ENCODE measurements around the gene ANKLE2.

Gene ANKLE2

DNA sequence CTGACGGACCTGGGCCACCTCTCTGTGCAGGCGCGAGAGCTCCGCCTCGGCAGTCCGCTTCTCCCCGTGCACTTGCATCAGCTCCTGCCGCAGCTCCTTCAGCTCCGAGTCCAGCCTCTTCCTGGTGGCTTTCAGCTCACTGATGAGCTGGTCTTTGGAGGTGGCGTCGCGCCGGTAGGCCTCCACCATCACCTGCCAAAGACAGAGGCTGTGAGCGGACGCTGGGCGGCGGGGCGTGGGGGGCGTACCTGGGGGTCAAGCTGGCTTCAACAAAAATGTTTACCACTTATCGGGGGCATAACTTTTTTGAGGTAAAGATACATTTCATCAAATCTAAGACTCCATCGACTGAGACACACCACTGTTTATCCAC is 27.5 kb upstream of the ANKLE2 start:
- Histone ChIP-seq H3K18ac (ENCODE audit: low read depth in 1 of 2, low read length in 2 of 2) (no peak overlapping the region), H3K4ac (ENCODE audit: low read depth in 1 of 2, low read length in 2 of 2) (no peak overlapping the region)
- 96% methylated on average over 21 of the region's 21 CpGs for WGBS

DNA sequence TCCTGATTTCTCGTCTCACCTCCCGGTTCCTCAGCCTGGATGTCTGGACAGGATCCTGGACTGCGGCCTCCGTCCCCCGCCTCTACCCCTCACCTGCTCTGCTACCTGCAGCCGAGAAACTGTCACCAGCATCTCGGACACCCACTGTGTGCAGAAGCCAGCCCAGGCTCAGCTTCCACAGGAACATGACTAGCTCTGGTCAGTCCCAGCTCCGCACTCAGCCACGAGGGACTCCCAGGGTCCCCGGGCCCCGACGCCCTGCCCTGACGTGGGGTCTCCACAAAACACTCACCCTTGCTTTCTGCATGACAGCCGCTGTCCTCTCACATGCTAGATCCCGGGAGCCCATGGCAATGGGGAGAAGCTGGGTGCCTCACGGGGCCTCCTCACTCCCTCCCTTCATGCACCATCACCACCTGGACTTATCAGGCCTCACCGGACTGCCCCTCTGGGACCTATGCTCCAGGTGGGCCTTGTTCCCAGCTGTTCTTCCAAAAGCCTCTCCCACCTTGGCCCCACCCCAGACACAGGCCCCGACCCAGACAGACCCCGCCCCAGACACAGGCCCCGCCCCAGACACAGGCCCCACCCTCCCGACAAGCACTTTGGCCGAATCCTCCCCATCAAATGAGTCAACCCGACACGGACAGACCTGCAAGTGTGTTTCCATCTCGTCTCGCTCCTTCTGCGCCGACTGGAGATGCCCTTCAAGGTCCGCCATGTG is 26.9 kb upstream of the ANKLE2 start:
- no peak overlapping the region for H3K23ac ChIP-seq (ENCODE audit: low read length in 2 of 2)
- peaks cover 69 to 84% of the 10 kb centered on the region in 2 experiments for H3K36me3 ChIP-seq (ENCODE audit: control insufficient read depth in 1 of 2, insufficient read depth in 2 of 2, low read depth in 1 of 2, low read length in 2 of 2)
- no peak overlapping the region for H4K8ac ChIP-seq (ENCODE audit: low read length)
- H2BK120ac ChIP-seq (ENCODE audit: low read depth, low read length) = no peak overlapping the region
- no peaks in the 10 kb centered on the region for H3K4me1 ChIP-seq (ENCODE audit: control insufficient read depth, insufficient read depth, low read depth, low read length)
- no peaks in the 10 kb centered on the region for H3K27me3 ChIP-seq (ENCODE audit: control insufficient read depth in 1 of 2, insufficient read depth in 1 of 2, low read length in 2 of 2)
- DNase-seq = no peak
- no peak overlapping the region for H2BK15ac ChIP-seq (ENCODE audit: low read depth, poor library complexity, severe bottlenecking)
- H2AK5ac ChIP-seq (ENCODE audit: low read length, severe bottlenecking) = no peak overlapping the region
- no peak overlapping the region for H4K91ac ChIP-seq (ENCODE audit: low read length)
- H2BK5ac ChIP-seq (ENCODE audit: low read depth, low read length, poor library complexity, severe bottlenecking) = no peak overlapping the region
- no peak overlapping the region for H2BK12ac ChIP-seq (ENCODE audit: low read length in 2 of 2)
- H3K9ac ChIP-seq (ENCODE audit: low read length) = no peak overlapping the region
- H3K14ac ChIP-seq (ENCODE audit: low read length in 2 of 2) = no peak overlapping the region
- no peak overlapping the region for H3K18ac ChIP-seq (ENCODE audit: low read depth in 1 of 2, low read length in 2 of 2)
- H3K27ac ChIP-seq (ENCODE audit: low read length, poor library complexity, severe bottlenecking) = no peak overlapping the region
- WGBS = 98% methylated on average over 29 of the region's 29 CpGs
- H3K9me3 ChIP-seq (ENCODE audit: control insufficient read depth, low read length) = no peaks in the 10 kb centered on the region
- no peak overlapping the region for H2AFZ ChIP-seq (ENCODE audit: low read depth, low read length)
- no peak overlapping the region for H3K4me3 ChIP-seq (ENCODE audit: insufficient read depth in 1 of 2, low read depth in 1 of 2, low read length in 2 of 2)
- no peak overlapping the region for H3K4ac ChIP-seq (ENCODE audit: low read depth in 1 of 2, low read length in 2 of 2)
- peaks cover 38% of the 10 kb centered on the region for H3K79me1 ChIP-seq (replicated peaks; ENCODE audit: low read length, poor library complexity, severe bottlenecking)
- H3K4me2 ChIP-seq (ENCODE audit: low read length, poor library complexity, severe bottlenecking) = no peak overlapping the region

More for the DNA sequence above, 27.5 kb upstream of the ANKLE2 start:
- H3K27me3 ChIP-seq (ENCODE audit: control insufficient read depth in 1 of 2, insufficient read depth in 1 of 2, low read length in 2 of 2) = no peaks in the 10 kb centered on the region
- DNase-seq = no peak
- H3K4me2 ChIP-seq (ENCODE audit: low read length, poor library complexity, severe bottlenecking) = no peak overlapping the region
- no peak overlapping the region for H2AK5ac ChIP-seq (ENCODE audit: low read length, severe bottlenecking)
- no peak overlapping the region for H4K91ac ChIP-seq (ENCODE audit: low read length)
- no peak overlapping the region for H2AFZ ChIP-seq (ENCODE audit: low read depth, low read length)
- no peak overlapping the region for H2BK120ac ChIP-seq (ENCODE audit: low read depth, low read length)
- H3K4me1 ChIP-seq (ENCODE audit: control insufficient read depth, insufficient read depth, low read depth, low read length) = no peaks in the 10 kb centered on the region
- no peak overlapping the region for H3K9ac ChIP-seq (ENCODE audit: low read length)
- H2BK15ac ChIP-seq (ENCODE audit: low read depth, poor library complexity, severe bottlenecking) = no peak overlapping the region
- H3K23ac ChIP-seq (ENCODE audit: low read length in 2 of 2) = no peak overlapping the region
- no peak overlapping the region for H3K27ac ChIP-seq (ENCODE audit: low read length, poor library complexity, severe bottlenecking)
- peaks cover 69 to 84% of the 10 kb centered on the region in 2 experiments for H3K36me3 ChIP-seq (ENCODE audit: control insufficient read depth in 1 of 2, insufficient read depth in 2 of 2, low read depth in 1 of 2, low read length in 2 of 2)
- no peak overlapping the region for H2BK5ac ChIP-seq (ENCODE audit: low read depth, low read length, poor library complexity, severe bottlenecking)
- H3K14ac ChIP-seq (ENCODE audit: low read length in 2 of 2) = no peak overlapping the region
- no peaks in the 10 kb centered on the region for H3K9me3 ChIP-seq (ENCODE audit: control insufficient read depth, low read length)
- H4K8ac ChIP-seq (ENCODE audit: low read length) = no peak overlapping the region
- H2BK12ac ChIP-seq (ENCODE audit: low read length in 2 of 2) = no peak overlapping the region
- peaks cover 39% of the 10 kb centered on the region for H3K79me1 ChIP-seq (replicated peaks; ENCODE audit: low read length, poor library complexity, severe bottlenecking)
- H3K4me3 ChIP-seq (ENCODE audit: insufficient read depth in 1 of 2, low read depth in 1 of 2, low read length in 2 of 2) = no peak overlapping the region

DNA sequence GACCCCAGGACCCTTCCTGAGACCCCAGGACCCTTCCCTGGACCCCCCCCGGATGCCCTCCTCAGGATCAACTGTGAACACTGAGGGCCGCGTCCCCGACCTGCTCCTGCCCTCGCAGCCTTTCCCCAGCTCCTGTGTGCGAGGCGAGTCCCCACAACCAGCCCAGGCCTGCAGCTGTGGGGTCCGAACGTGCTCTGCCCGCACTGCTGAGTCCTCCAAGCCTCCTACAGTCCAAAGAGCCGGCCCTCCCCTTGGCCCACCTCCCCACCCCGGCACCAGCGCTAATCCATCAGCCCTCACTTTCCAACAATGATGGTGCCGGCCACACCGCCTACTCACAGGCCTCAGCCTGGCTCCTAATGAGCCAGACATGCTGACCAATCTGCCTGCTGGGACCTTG is 26.2 kb upstream of the ANKLE2 start:
- no peak overlapping the region for H3K4ac ChIP-seq (ENCODE audit: low read depth in 1 of 2, low read length in 2 of 2)
- no peak overlapping the region for H3K4me2 ChIP-seq (ENCODE audit: low read length, poor library complexity, severe bottlenecking)
- no peaks in the 10 kb centered on the region for H3K9me3 ChIP-seq (ENCODE audit: control insufficient read depth, low read length)
- H3K27ac ChIP-seq (ENCODE audit: low read length, poor library complexity, severe bottlenecking) = no peak overlapping the region
- no peak overlapping the region for H3K18ac ChIP-seq (ENCODE audit: low read depth in 1 of 2, low read length in 2 of 2)
- no peak overlapping the region for H2BK12ac ChIP-seq (ENCODE audit: low read length in 2 of 2)
- H3K27me3 ChIP-seq (ENCODE audit: control insufficient read depth in 1 of 2, insufficient read depth in 1 of 2, low read length in 2 of 2) = no peaks in the 10 kb centered on the region
- no peak overlapping the region for H3K9ac ChIP-seq (ENCODE audit: low read length)
- H2BK15ac ChIP-seq (ENCODE audit: low read depth, poor library complexity, severe bottlenecking) = no peak overlapping the region
- no peak overlapping the region for H2BK120ac ChIP-seq (ENCODE audit: low read depth, low read length)
- no peak overlapping the region for H2AK5ac ChIP-seq (ENCODE audit: low read length, severe bottlenecking)
- 93% methylated on average over 15 of the region's 15 CpGs for WGBS
- H3K36me3 ChIP-seq (ENCODE audit: control insufficient read depth in 1 of 2, insufficient read depth in 2 of 2, low read depth in 1 of 2, low read length in 2 of 2) = peaks cover 73 to 88% of the 10 kb centered on the region in 2 experiments
- H3K79me1 ChIP-seq (replicated peaks; ENCODE audit: low read length, poor library complexity, severe bottlenecking) = peaks cover 38% of the 10 kb centered on the region
- H2BK5ac ChIP-seq (ENCODE audit: low read depth, low read length, poor library complexity, severe bottlenecking) = no peak overlapping the region
- no peak overlapping the region for H4K8ac ChIP-seq (ENCODE audit: low read length)
- no peak for DNase-seq
- no peak overlapping the region for H3K23ac ChIP-seq (ENCODE audit: low read length in 2 of 2)
- H4K91ac ChIP-seq (ENCODE audit: low read length) = no peak overlapping the region
- H3K4me1 ChIP-seq (ENCODE audit: control insufficient read depth, insufficient read depth, low read depth, low read length) = no peaks in the 10 kb centered on the region
- H3K4me3 ChIP-seq (ENCODE audit: insufficient read depth in 1 of 2, low read depth in 1 of 2, low read length in 2 of 2) = no peak overlapping the region
- no peak overlapping the region for H2AFZ ChIP-seq (ENCODE audit: low read depth, low read length)
- no peak overlapping the region for H3K14ac ChIP-seq (ENCODE audit: low read length in 2 of 2)

- H3K4me2 ChIP-seq (ENCODE audit: low read length, poor library complexity, severe bottlenecking) = no peak overlapping the region
- H3K14ac ChIP-seq (ENCODE audit: low read length in 2 of 2) = no peak overlapping the region
- no peak overlapping the region for H3K27ac ChIP-seq (ENCODE audit: low read length, poor library complexity, severe bottlenecking)
- H4K91ac ChIP-seq (ENCODE audit: low read length) = no peak overlapping the region
- no peak overlapping the region for H2BK12ac ChIP-seq (ENCODE audit: low read length in 2 of 2)
- H3K27me3 ChIP-seq (ENCODE audit: control insufficient read depth in 1 of 2, insufficient read depth in 1 of 2, low read length in 2 of 2) = no peaks in the 10 kb centered on the region
- no peak overlapping the region for H4K8ac ChIP-seq (ENCODE audit: low read length)
- H3K9me3 ChIP-seq (ENCODE audit: control insufficient read depth, low read length) = no peaks in the 10 kb centered on the region
- H2BK15ac ChIP-seq (ENCODE audit: low read depth, poor library complexity, severe bottlenecking) = no peak overlapping the region
- H3K4me1 ChIP-seq (ENCODE audit: control insufficient read depth, insufficient read depth, low read depth, low read length) = no peaks in the 10 kb centered on the region
- H3K4me3 ChIP-seq (ENCODE audit: insufficient read depth in 1 of 2, low read depth in 1 of 2, low read length in 2 of 2) = no peak overlapping the region
- no peak overlapping the region for H2AFZ ChIP-seq (ENCODE audit: low read depth, low read length)
- DNase-seq = no peak
- H3K4ac ChIP-seq (ENCODE audit: low read depth in 1 of 2, low read length in 2 of 2) = no peak overlapping the region
- H3K18ac ChIP-seq (ENCODE audit: low read depth in 1 of 2, low read length in 2 of 2) = no peak overlapping the region
- H3K9ac ChIP-seq (ENCODE audit: low read length) = no peak overlapping the region
- H2AK5ac ChIP-seq (ENCODE audit: low read length, severe bottlenecking) = no peak overlapping the region
- no peak overlapping the region for H2BK120ac ChIP-seq (ENCODE audit: low read depth, low read length)
- peaks cover 44% of the 10 kb centered on the region for H3K79me1 ChIP-seq (replicated peaks; ENCODE audit: low read length, poor library complexity, severe bottlenecking)
- H3K23ac ChIP-seq (ENCODE audit: low read length in 2 of 2) = no peak overlapping the region
- H3K36me3 ChIP-seq (ENCODE audit: control insufficient read depth in 1 of 2, insufficient read depth in 2 of 2, low read depth in 1 of 2, low read length in 2 of 2) = peaks cover 77 to 89% of the 10 kb centered on the region in 2 experiments
- no peak overlapping the region for H2BK5ac ChIP-seq (ENCODE audit: low read depth, low read length, poor library complexity, severe bottlenecking)
- WGBS = 95% methylated on average over 21 of the region's 21 CpGs
Measured at GRCh38 chr12:132786192-132786591, 24.6 kb upstream of the ANKLE2 start.
